ENCODE data around the gene GFOD1. TPM values are rescaled to one million over a fixed set of nuclear protein-coding genes. Genes with fewer than 3 reads are reported as not detected.
"Not testable (repeated sequence)": the region's sequence is repeated elsewhere in the genome, so short reads cannot be mapped to it uniquely, and the experiment has no call there.

The GFOD1 gene
- total RNA-seq, 1 donor, result 17.5 TPM

GRCh38 chr6:13445744-13446115, 41.7 kb downstream of the GFOD1 start:
- no peak for DNase-seq (ENCODE audit: low read depth in 2 of 3, low spot score in 2 of 3)

- peak in 2 of 3 donors; percentile 62 to 79 for DNase-seq (ENCODE audit: low read depth in 2 of 3, low spot score in 2 of 3)
These were observed 42.2 kb downstream of the GFOD1 start for GRCh38 chr6:13445005-13445743.

- DNase-seq (ENCODE audit: low read depth in 2 of 3, low spot score in 2 of 3), result no peak
These were observed 42.8 kb downstream of the GFOD1 start for GRCh38 chr6:13444604-13445003.

GRCh38 chr6:13443978-13444377, 43.4 kb downstream of the GFOD1 start:
- not testable (repeated sequence) for DNase-seq (ENCODE audit: low read depth in 2 of 3, low spot score in 2 of 3)

GRCh38 chr6:13441778-13442177, 45.6 kb downstream of the GFOD1 start:
- DNase-seq (ENCODE audit: low read depth in 2 of 3, low spot score in 2 of 3), result no peak

GRCh38 chr6:13439644-13440043, 47.8 kb downstream of the GFOD1 start:
- DNase-seq (ENCODE audit: low read depth in 2 of 3, low spot score in 2 of 3), result no peak

- DNase-seq (ENCODE audit: low read depth in 2 of 3, low spot score in 2 of 3), result no peak
These were observed 49.3 kb downstream of the GFOD1 start for GRCh38 chr6:13438126-13438525.

GRCh38 chr6:13437218-13437996, 50.0 kb downstream of the GFOD1 start:
- no peak for DNase-seq (ENCODE audit: low read depth in 2 of 3, low spot score in 2 of 3)

- DNase-seq (ENCODE audit: low read depth in 2 of 3, low spot score in 2 of 3), result no peak
These were observed 50.8 kb downstream of the GFOD1 start for GRCh38 chr6:13436399-13437217.

- DNase-seq (ENCODE audit: low read depth in 2 of 3, low spot score in 2 of 3), result peak in 1 of 3 donors; percentile 25
These were observed 51.7 kb downstream of the GFOD1 start for GRCh38 chr6:13435477-13436246.

GRCh38 chr6:13434777-13435176, 52.6 kb downstream of the GFOD1 start:
- no peak for DNase-seq (ENCODE audit: low read depth in 2 of 3, low spot score in 2 of 3)

GRCh38 chr6:13434135-13434775, 53.1 kb downstream of the GFOD1 start:
- not testable (repeated sequence) for DNase-seq (ENCODE audit: low read depth in 2 of 3, low spot score in 2 of 3)

GRCh38 chr6:13433709-13434121, 53.7 kb downstream of the GFOD1 start:
- peak in 2 of 3 donors; percentile 43 to 64 for DNase-seq (ENCODE audit: low read depth in 2 of 3, low spot score in 2 of 3)

GRCh38 chr6:13432526-13433184, 54.7 kb downstream of the GFOD1 start:
- DNase-seq (ENCODE audit: low read depth in 2 of 3, low spot score in 2 of 3), result peak in 1 of 3 donors; percentile 28

GRCh38 chr6:13431861-13432465, 55.4 kb downstream of the GFOD1 start:
- peak in 1 of 3 donors; percentile 26 for DNase-seq (ENCODE audit: low read depth in 2 of 3, low spot score in 2 of 3)

- DNase-seq (ENCODE audit: low read depth in 2 of 3, low spot score in 2 of 3), result no peak
These were observed 56.2 kb downstream of the GFOD1 start for GRCh38 chr6:13431059-13431656.

- DNase-seq (ENCODE audit: low read depth in 2 of 3, low spot score in 2 of 3), result no peak
These were observed 58.0 kb downstream of the GFOD1 start for GRCh38 chr6:13429406-13429753.

- no peak for DNase-seq (ENCODE audit: low read depth in 2 of 3, low spot score in 2 of 3)
These were observed 58.6 kb downstream of the GFOD1 start for GRCh38 chr6:13428583-13429405.
